ENCODE measurements around the gene BCAS3. TPM values are rescaled to one million over a fixed set of nuclear protein-coding genes. Genes with fewer than 3 reads are reported as not detected.
A peak's percentile ranks its signal among the peaks of the same experiment; 100 is the strongest.

Gene BCAS3
- total and polyA plus RNA-seq, 4 donors, result 5.8 to 24.6 (median 10.1) TPM

DNA sequence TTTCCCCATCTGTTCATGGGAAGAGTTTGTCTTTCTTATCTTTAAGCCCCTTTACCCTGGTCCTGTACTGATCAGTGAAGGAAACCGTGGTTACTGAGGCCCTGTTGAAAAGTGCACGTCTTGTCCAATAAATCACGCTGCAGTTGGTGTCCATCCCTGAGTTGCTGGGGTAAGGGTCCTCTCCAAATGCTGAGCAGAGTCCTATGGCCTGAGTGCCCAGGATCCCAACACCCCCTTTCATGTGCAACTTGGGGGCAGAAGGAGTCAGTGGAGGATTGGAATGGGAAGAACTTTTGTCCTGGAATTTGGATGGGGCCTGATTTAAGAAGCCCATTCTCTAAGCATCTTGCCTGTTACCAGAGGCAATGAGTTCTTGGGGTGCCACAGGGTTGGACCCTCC, 715.0 kb downstream of the BCAS3 start:
- WGBS, result 92% methylated on average over 3 of the region's 3 CpGs
- TF ChIP-seq SP1 (IDR thresholded peaks at IDR 0.05), result no peak
- Histone ChIP-seq H3K36me3 (ENCODE audit: control insufficient read depth in 4 of 4, insufficient read depth in 3 of 4, low read depth in 1 of 4, low read length in 3 of 4) (no peaks in the 10 kb centered on the region), H3K27me3 (ENCODE audit: control insufficient read depth in 4 of 4, insufficient read depth in 4 of 4, low read length in 3 of 4) (peaks cover 0 to 4% (median 1%) of the 10 kb centered on the region in 4 donors), H3K4me3 (ENCODE audit: low read depth in 1 of 3, low read length in 3 of 3) (no peak overlapping the region), H3K27ac (ENCODE audit: low read depth in 1 of 2, low read length in 2 of 2) (no peak overlapping the region), H3K9ac (ENCODE audit: low read depth in 1 of 2, low read length in 2 of 2) (no peak overlapping the region), H3K9me3 (ENCODE audit: control insufficient read depth in 4 of 4, low read length in 3 of 4) (no peaks in the 10 kb centered on the region), H3K4me1 (ENCODE audit: control insufficient read depth in 4 of 4, insufficient read depth in 4 of 4, low read length in 3 of 4) (peaks cover 4 to 14% (median 6%) of the 10 kb centered on the region in 4 donors)
- no peak for DNase-seq (ENCODE audit: low spot score)

DNA sequence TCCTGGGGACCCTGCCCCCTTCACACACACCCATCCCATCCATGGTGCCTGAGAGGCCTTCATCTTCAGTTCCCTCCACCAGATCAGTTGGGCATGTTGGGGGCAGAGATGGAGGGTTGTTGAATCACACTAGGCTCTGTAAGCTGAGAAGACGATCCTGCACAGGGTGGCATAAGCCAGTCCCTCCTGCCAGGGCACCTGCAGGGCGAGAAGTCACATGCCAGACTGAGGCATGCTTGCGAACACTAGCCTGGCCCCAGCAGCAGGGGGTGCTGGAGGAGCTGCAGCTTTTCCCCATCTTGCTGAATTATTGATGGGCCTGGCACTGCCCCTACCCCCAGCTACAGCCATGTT, 715.9 kb downstream of the BCAS3 start:
- peaks cover 4 to 17% (median 6%) of the 10 kb centered on the region in 4 donors for H3K4me1 ChIP-seq (ENCODE audit: control insufficient read depth in 4 of 4, insufficient read depth in 4 of 4, low read length in 3 of 4)
- peaks cover 0 to 3% (median 0%) of the 10 kb centered on the region in 4 donors for H3K9me3 ChIP-seq (ENCODE audit: control insufficient read depth in 4 of 4, low read length in 3 of 4)
- DNase-seq (ENCODE audit: low spot score), result no peak
- no peak overlapping the region for H3K27ac ChIP-seq (ENCODE audit: low read depth in 1 of 2, low read length in 2 of 2)
- H3K36me3 ChIP-seq (ENCODE audit: control insufficient read depth in 4 of 4, insufficient read depth in 3 of 4, low read depth in 1 of 4, low read length in 3 of 4), result no peaks in the 10 kb centered on the region
- no peak overlapping the region for H3K9ac ChIP-seq (ENCODE audit: low read depth in 1 of 2, low read length in 2 of 2)
- TF ChIP-seq FOXA2 (IDR thresholded peaks at IDR 0.05) (no peak), SP1 (IDR thresholded peaks at IDR 0.05) (no peak), RAD21 (IDR thresholded peaks at IDR 0.05) (no peak), HNF4A (conservative IDR thresholded peaks at IDR 0.05) (no peak), YY1 (IDR thresholded peaks at IDR 0.05) (no peak), NR2F2 (IDR thresholded peaks at IDR 0.05) (no peak), JUND (IDR thresholded peaks at IDR 0.05) (no peak), GABPA (IDR thresholded peaks at IDR 0.05 in 1 of 2, conservative IDR thresholded peaks at IDR 0.05 in 1 of 2) (no peak)
- 90% methylated on average over 3 of the region's 3 CpGs for WGBS
- H3K27me3 ChIP-seq (ENCODE audit: control insufficient read depth in 4 of 4, insufficient read depth in 4 of 4, low read length in 3 of 4), result peaks cover 2 to 9% (median 4%) of the 10 kb centered on the region in 4 donors
- no peak overlapping the region for H3K4me3 ChIP-seq (ENCODE audit: low read depth in 1 of 3, low read length in 3 of 3)

DNA sequence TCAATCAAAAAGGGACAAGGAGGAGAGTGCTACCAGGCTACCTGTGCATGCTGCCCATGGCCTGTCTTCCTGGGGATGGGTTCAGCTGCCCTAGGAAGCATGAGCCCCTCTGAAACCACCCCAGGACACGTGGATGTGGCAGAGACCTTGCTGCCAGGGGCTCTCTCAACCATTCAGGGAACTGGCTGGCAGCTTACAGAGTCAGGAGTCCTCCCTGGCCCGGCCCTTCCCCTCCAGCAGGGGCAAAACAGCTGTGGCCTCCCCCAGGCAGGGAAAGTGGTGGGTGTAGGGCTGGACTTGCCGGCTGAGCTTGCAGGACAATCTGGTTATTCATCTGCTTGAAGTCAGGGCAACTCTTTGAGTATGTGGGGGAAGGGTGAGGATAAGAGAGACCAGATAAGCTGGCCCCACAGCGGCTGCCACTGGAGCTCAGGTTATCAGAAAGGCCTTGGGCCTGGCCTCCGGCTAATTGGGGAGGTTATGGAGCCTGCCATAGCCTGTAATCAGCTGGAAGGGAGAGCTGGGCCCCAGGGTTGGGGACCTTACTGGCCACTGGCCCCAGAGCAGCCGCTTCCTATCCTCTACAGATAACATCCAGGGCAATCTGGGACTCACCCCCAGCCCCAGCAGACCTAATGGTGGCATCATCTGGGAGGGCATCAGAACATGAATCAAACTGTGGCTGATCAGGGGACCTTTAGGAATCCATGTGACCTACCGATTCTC, 716.4 kb downstream of the BCAS3 start:
- no peak for DNase-seq (ENCODE audit: low spot score)
- H3K9me3 ChIP-seq (ENCODE audit: control insufficient read depth in 4 of 4, low read length in 3 of 4), result peaks cover 0 to 3% (median 0%) of the 10 kb centered on the region in 4 donors
- 74% methylated on average over 7 of the region's 7 CpGs for WGBS
- no peak overlapping the region for H3K4me3 ChIP-seq (ENCODE audit: low read depth in 1 of 3, low read length in 3 of 3)
- peaks cover 5 to 20% (median 8%) of the 10 kb centered on the region in 4 donors for H3K4me1 ChIP-seq (ENCODE audit: control insufficient read depth in 4 of 4, insufficient read depth in 4 of 4, low read length in 3 of 4)
- no peak overlapping the region for H3K27ac ChIP-seq (ENCODE audit: low read depth in 1 of 2, low read length in 2 of 2)
- no peak overlapping the region for H3K9ac ChIP-seq (ENCODE audit: low read depth in 1 of 2, low read length in 2 of 2)
- no peaks in the 10 kb centered on the region for H3K36me3 ChIP-seq (ENCODE audit: control insufficient read depth in 4 of 4, insufficient read depth in 3 of 4, low read depth in 1 of 4, low read length in 3 of 4)
- TF ChIP-seq NR2F2 (IDR thresholded peaks at IDR 0.05) (peak; percentile 47), RXRA (IDR thresholded peaks at IDR 0.05) (no peak)
- TF ChIP-seq, protein P1, sequence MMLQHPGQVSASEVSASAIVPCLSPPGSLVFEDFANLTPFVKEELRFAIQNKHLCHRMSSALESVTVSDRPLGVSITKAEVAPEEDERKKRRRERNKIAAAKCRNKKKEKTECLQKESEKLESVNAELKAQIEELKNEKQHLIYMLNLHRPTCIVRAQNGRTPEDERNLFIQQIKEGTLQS (IDR thresholded peaks at IDR 0.05), result no peak
- H3K27me3 ChIP-seq (ENCODE audit: control insufficient read depth in 4 of 4, insufficient read depth in 4 of 4, low read length in 3 of 4), result peaks cover 2 to 9% (median 4%) of the 10 kb centered on the region in 4 donors

DNA sequence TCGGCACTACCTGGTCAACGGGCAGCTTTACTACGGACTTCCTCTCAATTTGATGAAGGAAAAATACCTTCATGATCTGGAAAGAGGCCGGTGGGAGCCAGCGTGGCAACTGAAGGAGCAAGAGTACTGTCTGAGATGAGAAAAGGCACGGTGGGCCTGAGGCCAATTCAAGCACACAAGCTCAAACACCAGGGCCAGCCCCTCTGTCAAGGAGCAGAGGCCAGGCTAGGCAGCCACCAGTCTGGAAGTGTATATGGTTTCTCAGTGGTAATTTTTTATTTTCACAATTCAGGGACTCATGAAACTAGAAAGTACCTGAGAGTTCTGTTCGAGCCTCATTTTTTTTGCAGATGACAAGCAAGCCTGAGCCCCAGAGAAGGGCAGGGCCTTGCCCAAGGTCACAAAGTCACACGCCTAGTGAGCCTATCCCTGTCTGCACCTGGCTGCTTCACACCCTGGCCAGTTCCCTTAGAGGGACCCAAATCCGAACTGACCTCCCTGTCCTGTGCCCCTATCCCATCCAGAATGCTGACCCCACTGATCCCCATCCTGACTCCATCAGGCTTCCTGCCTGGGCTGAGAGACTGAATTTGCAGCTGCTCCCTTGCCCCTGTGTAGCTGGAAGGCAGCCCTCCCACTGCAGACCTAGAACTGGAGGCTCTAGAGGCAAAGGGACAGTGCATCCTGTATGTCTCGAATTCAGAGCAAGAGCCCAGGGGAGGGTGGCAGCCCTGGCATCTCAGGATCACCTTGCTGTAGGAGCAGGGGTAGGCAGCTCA, 717.2 kb downstream of the BCAS3 start:
- H3K4me1 ChIP-seq (ENCODE audit: control insufficient read depth in 4 of 4, insufficient read depth in 4 of 4, low read length in 3 of 4), result peaks cover 4 to 23% (median 12%) of the 10 kb centered on the region in 4 donors
- no peak for DNase-seq (ENCODE audit: low spot score)
- peaks cover 2 to 9% (median 4%) of the 10 kb centered on the region in 4 donors for H3K27me3 ChIP-seq (ENCODE audit: control insufficient read depth in 4 of 4, insufficient read depth in 4 of 4, low read length in 3 of 4)
- WGBS, result 67% methylated on average over 10 of the region's 10 CpGs
- no peaks in the 10 kb centered on the region for H3K36me3 ChIP-seq (ENCODE audit: control insufficient read depth in 4 of 4, insufficient read depth in 3 of 4, low read depth in 1 of 4, low read length in 3 of 4)
- no peak overlapping the region for H3K9ac ChIP-seq (ENCODE audit: low read depth in 1 of 2, low read length in 2 of 2)
- TF ChIP-seq, protein P2, sequence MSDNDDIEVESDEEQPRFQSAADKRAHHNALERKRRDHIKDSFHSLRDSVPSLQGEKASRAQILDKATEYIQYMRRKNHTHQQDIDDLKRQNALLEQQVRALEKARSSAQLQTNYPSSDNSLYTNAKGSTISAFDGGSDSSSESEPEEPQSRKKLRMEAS (IDR thresholded peaks at IDR 0.05), result no peak
- peaks cover 0 to 3% (median 0%) of the 10 kb centered on the region in 4 donors for H3K9me3 ChIP-seq (ENCODE audit: control insufficient read depth in 4 of 4, low read length in 3 of 4)
- H3K27ac ChIP-seq (ENCODE audit: low read depth in 1 of 2, low read length in 2 of 2), result no peak overlapping the region
- no peak overlapping the region for H3K4me3 ChIP-seq (ENCODE audit: low read depth in 1 of 3, low read length in 3 of 3)
